ENCODE measurements around the gene CACNA1E. TPM values are rescaled to one million over a fixed set of nuclear protein-coding genes. Genes with fewer than 3 reads are reported as not detected.

Gene CACNA1E
- total and polyA plus RNA-seq, 2 donors (not counting 1 experiment from before 2014, with no cell fraction given) = 0.37 to 0.40 TPM

DNA sequence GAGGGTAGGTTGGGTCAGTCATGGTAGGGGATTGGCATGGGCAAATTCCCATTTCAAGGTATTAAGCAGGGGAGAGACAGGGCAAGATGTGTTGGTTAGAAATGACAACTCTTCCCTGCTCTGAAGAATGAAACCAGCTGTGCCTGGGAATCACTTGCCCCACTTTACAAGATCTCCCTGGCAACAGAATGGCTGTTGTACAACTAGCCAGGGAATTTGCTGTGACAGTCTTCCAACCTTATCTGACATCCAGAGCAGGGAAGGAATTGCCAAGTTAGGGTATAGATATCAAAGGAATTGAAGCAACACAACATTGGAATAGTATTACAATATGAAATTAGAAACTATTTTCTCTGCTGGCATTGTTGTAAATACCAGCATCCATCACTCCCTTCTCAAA lies 154.7 kb downstream of the CACNA1E start:
- Histone ChIP-seq H3K27me3 (replicated peaks in 1 of 4; ENCODE audit: control extremely low read depth in 1 of 4, control insufficient read depth in 3 of 4, insufficient read depth in 4 of 4, low read length in 3 of 4) (peaks cover 0 to 3% (median 0%) of the 10 kb centered on the region in 4 experiments), H3K4me3 (ENCODE audit: control extremely low read depth in 1 of 5, extremely low read depth in 1 of 5, insufficient read depth in 1 of 5, low read depth in 2 of 5, low read length in 4 of 5) (no peak overlapping the region), H4K20me1 (ENCODE audit: control insufficient read depth, insufficient read depth, low read length, poor library complexity, severe bottlenecking) (no peaks in the 10 kb centered on the region), H3K9me3 (ENCODE audit: control extremely low read depth in 1 of 3, control insufficient read depth in 2 of 3, insufficient read depth in 1 of 3, low read length in 2 of 3) (no peaks in the 10 kb centered on the region), H3K4me2 (replicated peaks; ENCODE audit: low read depth, low read length, poor library complexity, severe bottlenecking) (no peak overlapping the region), H3K9ac (ENCODE audit: low read length) (no peak overlapping the region), H2AFZ (ENCODE audit: insufficient read depth, low read depth, low read length, poor library complexity, severe bottlenecking) (no peak overlapping the region), H3K27ac (ENCODE audit: low read length in 2 of 2) (no peak overlapping the region), H3K4me1 (ENCODE audit: control insufficient read depth in 2 of 2, insufficient read depth in 2 of 2, low read length in 2 of 2) (no peaks in the 10 kb centered on the region), H3K36me3 (replicated peaks in 1 of 2; ENCODE audit: control extremely low read depth in 1 of 2, control insufficient read depth in 1 of 2, extremely low read depth in 1 of 2, insufficient read depth in 2 of 2, low read length in 1 of 2) (no peaks in the 10 kb centered on the region), H3K79me2 (ENCODE audit: control insufficient read depth, insufficient read depth, low read length) (no peaks in the 10 kb centered on the region)
- Mint-ChIP-seq H3K4me1 (no peaks in the 10 kb centered on the region), H3K27me3 (peaks cover 22% of the 10 kb centered on the region), H3K9me3 (ENCODE audit: insufficient read depth) (no peaks in the 10 kb centered on the region), H3K4me3 (no peak overlapping the region), H3K27ac (no peak overlapping the region)
- DNase-seq (no peak), ATAC-seq (ENCODE audit: low read depth) (no peak)
- CTCF ChIA-PET = no interaction called here
- POLR2A ChIA-PET = no interaction called here
- intact Hi-C loops (cut with micrococcal nuclease) = no loop called here
- TF ChIP-seq, protein P1, sequence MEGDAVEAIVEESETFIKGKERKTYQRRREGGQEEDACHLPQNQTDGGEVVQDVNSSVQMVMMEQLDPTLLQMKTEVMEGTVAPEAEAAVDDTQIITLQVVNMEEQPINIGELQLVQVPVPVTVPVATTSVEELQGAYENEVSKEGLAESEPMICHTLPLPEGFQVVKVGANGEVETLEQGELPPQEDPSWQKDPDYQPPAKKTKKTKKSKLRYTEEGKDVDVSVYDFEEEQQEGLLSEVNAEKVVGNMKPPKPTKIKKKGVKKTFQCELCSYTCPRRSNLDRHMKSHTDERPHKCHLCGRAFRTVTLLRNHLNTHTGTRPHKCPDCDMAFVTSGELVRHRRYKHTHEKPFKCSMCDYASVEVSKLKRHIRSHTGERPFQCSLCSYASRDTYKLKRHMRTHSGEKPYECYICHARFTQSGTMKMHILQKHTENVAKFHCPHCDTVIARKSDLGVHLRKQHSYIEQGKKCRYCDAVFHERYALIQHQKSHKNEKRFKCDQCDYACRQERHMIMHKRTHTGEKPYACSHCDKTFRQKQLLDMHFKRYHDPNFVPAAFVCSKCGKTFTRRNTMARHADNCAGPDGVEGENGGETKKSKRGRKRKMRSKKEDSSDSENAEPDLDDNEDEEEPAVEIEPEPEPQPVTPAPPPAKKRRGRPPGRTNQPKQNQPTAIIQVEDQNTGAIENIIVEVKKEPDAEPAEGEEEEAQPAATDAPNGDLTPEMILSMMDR (IDR thresholded peaks at IDR 0.05) = no peak

DNA sequence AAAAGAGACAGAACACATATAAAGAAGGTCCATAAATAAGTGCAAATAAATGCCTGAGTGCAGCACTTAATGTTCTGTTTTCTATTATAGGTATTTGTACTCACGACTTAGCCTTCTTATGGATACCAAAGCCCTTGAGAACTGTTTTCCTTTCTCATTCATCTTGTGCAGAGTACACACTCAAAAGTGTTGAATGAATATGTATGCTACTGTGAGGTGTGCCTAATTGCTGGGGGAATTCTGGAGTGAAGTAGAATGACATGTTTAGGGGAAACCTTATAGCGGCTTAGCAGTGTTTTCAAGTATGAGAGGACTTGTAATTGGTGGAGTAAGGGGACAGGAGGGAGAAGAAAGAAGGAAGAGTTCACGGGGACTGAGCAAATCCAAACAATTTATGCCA lies 157.6 kb downstream of the CACNA1E start:
- POLR2A ChIA-PET = no interaction called here
- no peaks in the 10 kb centered on the region for H4K20me1 ChIP-seq (ENCODE audit: control insufficient read depth, insufficient read depth, low read length, poor library complexity, severe bottlenecking)
- H3K9ac ChIP-seq (ENCODE audit: low read length) = no peak overlapping the region
- H3K4me3 ChIP-seq (ENCODE audit: control extremely low read depth in 1 of 5, extremely low read depth in 1 of 5, insufficient read depth in 1 of 5, low read depth in 2 of 5, low read length in 4 of 5) = no peak overlapping the region
- WGBS (ENCODE audit: insufficient coverage) = 80% methylated on average over 1 of the region's 3 CpGs
- no peaks in the 10 kb centered on the region for H3K36me3 ChIP-seq (replicated peaks in 1 of 2; ENCODE audit: control extremely low read depth in 1 of 2, control insufficient read depth in 1 of 2, extremely low read depth in 1 of 2, insufficient read depth in 2 of 2, low read length in 1 of 2)
- H3K27ac ChIP-seq (ENCODE audit: low read length in 2 of 2) = no peak overlapping the region
- Mint-ChIP-seq H3K9me3 (ENCODE audit: insufficient read depth) (no peaks in the 10 kb centered on the region), H3K4me1 (no peaks in the 10 kb centered on the region), H3K4me3 (no peak overlapping the region), H3K27ac (no peak overlapping the region), H3K27me3 (peaks cover 32% of the 10 kb centered on the region)
- peaks cover 0 to 3% (median 0%) of the 10 kb centered on the region in 4 experiments for H3K27me3 ChIP-seq (replicated peaks in 1 of 4; ENCODE audit: control extremely low read depth in 1 of 4, control insufficient read depth in 3 of 4, insufficient read depth in 4 of 4, low read length in 3 of 4)
- no peak for DNase-seq
- no peak overlapping the region for H2AFZ ChIP-seq (ENCODE audit: insufficient read depth, low read depth, low read length, poor library complexity, severe bottlenecking)
- intact Hi-C loops (cut with micrococcal nuclease) = no loop called here
- CTCF ChIA-PET = no interaction called here
- no peak for ATAC-seq (ENCODE audit: low read depth)
- no peaks in the 10 kb centered on the region for H3K79me2 ChIP-seq (ENCODE audit: control insufficient read depth, insufficient read depth, low read length)
- H3K4me2 ChIP-seq (replicated peaks; ENCODE audit: low read depth, low read length, poor library complexity, severe bottlenecking) = no peak overlapping the region
- H3K9me3 ChIP-seq (ENCODE audit: control extremely low read depth in 1 of 3, control insufficient read depth in 2 of 3, insufficient read depth in 1 of 3, low read length in 2 of 3) = no peaks in the 10 kb centered on the region
- TF ChIP-seq EZH2 (IDR thresholded peaks at IDR 0.05; ENCODE audit: borderline replicate concordance, insufficient read depth, low read depth, low read length, poor library complexity, severe bottlenecking) = no peak
- TF ChIP-seq, protein P1 (IDR thresholded peaks at IDR 0.05) = no peak
- no peaks in the 10 kb centered on the region for H3K4me1 ChIP-seq (ENCODE audit: control insufficient read depth in 2 of 2, insufficient read depth in 2 of 2, low read length in 2 of 2)
